OCI-LY1 (cell line): Measurements from ENCODE around the gene FUT4.
A peak's percentile ranks its signal among the peaks of the same experiment; 100 is the strongest.

Source experiments
- EZH2 ChIP-seq: fragments of 200-600 bp; sonication (generic), shearing (Covaris generic); IDR thresholded peaks from 2 replicates; pipeline ENCODE4 v1.8.0; 2017; ENCODE audit warnings: borderline replicate concordance, mixed run types, mild to moderate bottlenecking, antibody characterized with exemption, low read length, moderate library complexity, mixed read lengths
- TF ChIP-seq, protein P1 (sequence below): fragments of 200-600 bp; sonication (generic), shearing (Covaris generic); IDR thresholded peaks from 2 replicates; pipeline ENCODE4 v1.5.1; 2017; ENCODE audit warnings: mild to moderate bottlenecking, antibody characterized with exemption, low read length, moderate library complexity, mixed read lengths

GRCh38 chr11:94597896-94598295 lies 54.2 kb downstream of the FUT4 start:
- TF ChIP-seq, protein P1, sequence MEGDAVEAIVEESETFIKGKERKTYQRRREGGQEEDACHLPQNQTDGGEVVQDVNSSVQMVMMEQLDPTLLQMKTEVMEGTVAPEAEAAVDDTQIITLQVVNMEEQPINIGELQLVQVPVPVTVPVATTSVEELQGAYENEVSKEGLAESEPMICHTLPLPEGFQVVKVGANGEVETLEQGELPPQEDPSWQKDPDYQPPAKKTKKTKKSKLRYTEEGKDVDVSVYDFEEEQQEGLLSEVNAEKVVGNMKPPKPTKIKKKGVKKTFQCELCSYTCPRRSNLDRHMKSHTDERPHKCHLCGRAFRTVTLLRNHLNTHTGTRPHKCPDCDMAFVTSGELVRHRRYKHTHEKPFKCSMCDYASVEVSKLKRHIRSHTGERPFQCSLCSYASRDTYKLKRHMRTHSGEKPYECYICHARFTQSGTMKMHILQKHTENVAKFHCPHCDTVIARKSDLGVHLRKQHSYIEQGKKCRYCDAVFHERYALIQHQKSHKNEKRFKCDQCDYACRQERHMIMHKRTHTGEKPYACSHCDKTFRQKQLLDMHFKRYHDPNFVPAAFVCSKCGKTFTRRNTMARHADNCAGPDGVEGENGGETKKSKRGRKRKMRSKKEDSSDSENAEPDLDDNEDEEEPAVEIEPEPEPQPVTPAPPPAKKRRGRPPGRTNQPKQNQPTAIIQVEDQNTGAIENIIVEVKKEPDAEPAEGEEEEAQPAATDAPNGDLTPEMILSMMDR: peak; percentile 23; the same call in 1 of the 2 replicates
- TF ChIP-seq EZH2: no peak
